Measurements from ENCODE around the gene SLC35D1. TPM values are rescaled to one million over a fixed set of nuclear protein-coding genes. Genes with fewer than 3 reads are reported as not detected.

SLC35D1 gene
- total RNA-seq, 1 donor from 2014 or later: 10.1 TPM

- Mint-ChIP-seq H3K4me1 (ENCODE audit: unreplicated experiment) (no peaks in the 10 kb centered on the region), H3K4me3 (ENCODE audit: unreplicated experiment) (no peak overlapping the region), H3K27ac (ENCODE audit: unreplicated experiment) (no peak overlapping the region), H3K36me3 (ENCODE audit: unreplicated experiment) (peaks cover 13% of the 10 kb centered on the region), H3K27me3 (ENCODE audit: unreplicated experiment) (no peaks in the 10 kb centered on the region), H3K9me3 (ENCODE audit: unreplicated experiment) (no peaks in the 10 kb centered on the region)
- TF ChIP-seq CTCF (IDR thresholded peaks at IDR 0.05): no peak
- no peak for DNase-seq (ENCODE audit: extremely low spot score, unreplicated experiment)
These were observed 55.0 kb downstream of the SLC35D1 start for GRCh38 chr1:66998972-66999371.

- DNase-seq (ENCODE audit: extremely low spot score, unreplicated experiment): no peak
- no peak overlapping the region for H3K4me3 Mint-ChIP-seq (ENCODE audit: unreplicated experiment)
These were observed 57.8 kb downstream of the SLC35D1 start for GRCh38 chr1:66996018-66996682.

GRCh38 chr1:66993076-66993475 lies 60.9 kb downstream of the SLC35D1 start:
- TF ChIP-seq CTCF (IDR thresholded peaks at IDR 0.05): no peak
- Mint-ChIP-seq H3K4me1 (ENCODE audit: unreplicated experiment) (no peaks in the 10 kb centered on the region), H3K4me3 (ENCODE audit: unreplicated experiment) (no peak overlapping the region), H3K9me3 (ENCODE audit: unreplicated experiment) (no peaks in the 10 kb centered on the region), H3K27ac (ENCODE audit: unreplicated experiment) (no peak overlapping the region), H3K36me3 (ENCODE audit: unreplicated experiment) (peaks cover 18% of the 10 kb centered on the region), H3K27me3 (ENCODE audit: unreplicated experiment) (no peaks in the 10 kb centered on the region)
- DNase-seq (ENCODE audit: extremely low spot score, unreplicated experiment): no peak

More at GRCh38 chr1:66996018-66996682, 57.8 kb downstream of the SLC35D1 start:
- H3K36me3 Mint-ChIP-seq (ENCODE audit: unreplicated experiment): peaks cover 7% of the 10 kb centered on the region
- no peak overlapping the region for H3K27ac Mint-ChIP-seq (ENCODE audit: unreplicated experiment)
- H3K9me3 Mint-ChIP-seq (ENCODE audit: unreplicated experiment): no peaks in the 10 kb centered on the region
- no peaks in the 10 kb centered on the region for H3K27me3 Mint-ChIP-seq (ENCODE audit: unreplicated experiment)
- H3K4me1 Mint-ChIP-seq (ENCODE audit: unreplicated experiment): no peaks in the 10 kb centered on the region
- TF ChIP-seq CTCF (IDR thresholded peaks at IDR 0.05): peak; percentile 82

DNA sequence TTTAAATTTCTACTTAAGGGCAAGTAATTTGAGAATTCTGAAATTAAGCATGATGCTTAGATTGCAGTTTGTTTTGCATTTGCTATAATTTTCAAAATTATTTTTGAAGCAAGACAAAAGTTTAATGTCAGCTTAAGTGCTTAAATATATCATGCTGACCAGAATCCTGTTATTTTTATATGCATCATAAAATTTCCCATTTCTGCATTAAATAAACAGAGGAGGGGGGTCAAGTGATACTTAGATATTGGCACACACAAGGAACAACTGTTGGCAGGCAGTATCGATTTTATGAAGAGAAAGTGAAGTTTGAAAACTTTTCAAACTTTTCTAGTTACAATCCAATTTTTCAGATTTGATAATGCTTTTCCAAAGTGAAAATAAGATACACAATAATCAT lies 68.1 kb downstream of the SLC35D1 start:
- H3K27me3 Mint-ChIP-seq (ENCODE audit: unreplicated experiment): no peaks in the 10 kb centered on the region
- DNase-seq (ENCODE audit: extremely low spot score, unreplicated experiment): no peak
- TF ChIP-seq CTCF (IDR thresholded peaks at IDR 0.05): no peak
- H3K4me1 Mint-ChIP-seq (ENCODE audit: unreplicated experiment): no peaks in the 10 kb centered on the region
- H3K27ac Mint-ChIP-seq (ENCODE audit: unreplicated experiment): no peak overlapping the region
- no peaks in the 10 kb centered on the region for H3K9me3 Mint-ChIP-seq (ENCODE audit: unreplicated experiment)
- peaks cover 43% of the 10 kb centered on the region for H3K36me3 Mint-ChIP-seq (ENCODE audit: unreplicated experiment)
- H3K4me3 Mint-ChIP-seq (ENCODE audit: unreplicated experiment): no peak overlapping the region

DNA sequence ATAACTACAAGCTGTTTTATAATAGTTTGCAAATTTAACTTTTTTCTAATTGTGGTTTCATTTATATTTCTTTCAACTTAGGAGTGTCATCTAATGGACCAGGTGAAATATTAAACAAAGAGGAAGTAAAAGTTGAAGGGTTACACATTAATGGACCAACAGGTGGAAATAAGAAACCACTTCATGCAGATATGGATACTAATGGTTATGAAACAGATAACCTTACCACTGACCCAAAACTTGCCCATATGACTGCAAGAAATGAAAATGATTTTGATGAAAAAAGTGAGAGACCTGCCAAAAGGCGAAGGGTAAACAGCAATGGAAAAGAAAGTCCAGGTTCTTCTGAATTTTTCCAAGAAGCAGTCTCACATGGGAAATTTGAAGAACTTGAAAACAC lies 69.5 kb downstream of the SLC35D1 start:
- peaks cover 43% of the 10 kb centered on the region for H3K36me3 Mint-ChIP-seq (ENCODE audit: unreplicated experiment)
- H3K27ac Mint-ChIP-seq (ENCODE audit: unreplicated experiment): no peak overlapping the region
- no peaks in the 10 kb centered on the region for H3K9me3 Mint-ChIP-seq (ENCODE audit: unreplicated experiment)
- no peak overlapping the region for H3K4me3 Mint-ChIP-seq (ENCODE audit: unreplicated experiment)
- no peaks in the 10 kb centered on the region for H3K27me3 Mint-ChIP-seq (ENCODE audit: unreplicated experiment)
- DNase-seq (ENCODE audit: extremely low spot score, unreplicated experiment): no peak
- TF ChIP-seq CTCF (IDR thresholded peaks at IDR 0.05): no peak
- no peaks in the 10 kb centered on the region for H3K4me1 Mint-ChIP-seq (ENCODE audit: unreplicated experiment)

All from osteocyte (in vitro differentiated cells).